Activated CD4-positive, alpha-beta T cell treated with anti-CD3 and anti-CD28 coated beads for 4 hours (primary cell): Measurements from ENCODE around the gene RAB18.
"Not testable (repeated sequence)": the region's sequence is repeated elsewhere in the genome, so short reads cannot be mapped to it uniquely, and the experiment has no call there.

Experiments
- DNase-seq, 2 donors: peaks; one replicate each; pipeline ENCODE4 v3.0.0-alpha.2; 2020

The RAB18 gene

GRCh38 chr10:27558612-27559020 lies 54.5 kb downstream of the RAB18 start:
- DNase-seq, result peak; percentile 9 to 22

- no peak for DNase-seq
Measured at GRCh38 chr10:27561334-27561733, 57.2 kb downstream of the RAB18 start.

- DNase-seq, result no peak
Measured at GRCh38 chr10:27564398-27564797, 60.3 kb downstream of the RAB18 start.

- DNase-seq, result no peak
Measured at GRCh38 chr10:27564880-27565279, 60.8 kb downstream of the RAB18 start.

GRCh38 chr10:27568196-27569175 lies 64.4 kb downstream of the RAB18 start:
- no peak for DNase-seq

- DNase-seq, result no peak
Measured at GRCh38 chr10:27569946-27570345, 65.8 kb downstream of the RAB18 start.

GRCh38 chr10:27577038-27577437 lies 72.9 kb downstream of the RAB18 start:
- not testable (repeated sequence) for DNase-seq

GRCh38 chr10:27578316-27578715 lies 74.2 kb downstream of the RAB18 start:
- DNase-seq, result no peak

GRCh38 chr10:27581225-27581624 lies 77.1 kb downstream of the RAB18 start:
- no peak for DNase-seq

- no peak for DNase-seq
Measured at GRCh38 chr10:27584302-27584701, 80.2 kb downstream of the RAB18 start.
